ENCODE data around the gene BRD7. TPM values are rescaled to one million over a fixed set of nuclear protein-coding genes. Genes with fewer than 3 reads are reported as not detected.

BRD7 gene
- total RNA-seq, 1 donor from 2014 or later = 61.3 TPM

DNA sequence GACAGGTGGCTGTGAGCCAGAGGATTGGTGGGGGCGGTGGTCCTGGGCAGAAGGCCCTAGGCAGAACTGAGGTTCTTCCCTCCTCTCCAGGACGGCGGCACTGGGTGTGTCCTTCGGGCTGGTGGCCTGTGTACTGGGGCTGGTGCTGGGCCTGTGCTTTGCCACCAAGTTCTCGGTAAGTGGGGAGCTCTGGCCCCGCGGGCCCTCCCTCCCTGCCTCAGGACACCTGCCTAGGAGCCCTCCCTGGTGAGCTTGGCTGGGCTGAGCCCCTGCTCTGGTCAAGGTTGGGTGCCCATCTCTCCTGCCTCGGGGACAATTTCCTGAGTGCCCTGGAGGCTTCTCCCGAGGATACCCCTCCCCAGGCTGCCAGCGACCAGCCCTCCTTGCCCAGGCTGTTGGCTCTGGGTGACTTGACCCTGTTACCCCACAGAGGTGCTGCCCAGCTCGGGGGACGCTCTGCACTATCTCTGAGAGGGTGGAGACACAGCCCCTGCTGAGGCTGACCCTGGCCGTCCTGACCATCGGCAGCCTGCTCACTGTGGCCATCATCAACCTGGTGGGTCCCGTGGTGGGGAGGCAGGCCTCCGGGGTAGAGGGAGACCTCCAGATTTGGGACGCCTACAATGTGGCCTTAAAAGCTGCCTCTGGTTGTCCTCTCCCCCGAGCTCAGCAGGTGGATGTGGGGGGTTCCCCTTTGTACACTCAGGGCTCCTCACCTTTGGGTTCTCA, 60.4 kb downstream of the BRD7 start:
- H3K4me3 ChIP-seq (ENCODE audit: low read depth, low read length) = no peak overlapping the region
- no peaks in the 10 kb centered on the region for H3K27me3 ChIP-seq (ENCODE audit: control insufficient read depth, insufficient read depth, low read length)
- no peak for DNase-seq (ENCODE audit: low read depth)
- peaks cover under 1% of the 10 kb centered on the region for H3K36me3 ChIP-seq (ENCODE audit: control insufficient read depth, insufficient read depth, low read length)
- TF ChIP-seq, protein P1, sequence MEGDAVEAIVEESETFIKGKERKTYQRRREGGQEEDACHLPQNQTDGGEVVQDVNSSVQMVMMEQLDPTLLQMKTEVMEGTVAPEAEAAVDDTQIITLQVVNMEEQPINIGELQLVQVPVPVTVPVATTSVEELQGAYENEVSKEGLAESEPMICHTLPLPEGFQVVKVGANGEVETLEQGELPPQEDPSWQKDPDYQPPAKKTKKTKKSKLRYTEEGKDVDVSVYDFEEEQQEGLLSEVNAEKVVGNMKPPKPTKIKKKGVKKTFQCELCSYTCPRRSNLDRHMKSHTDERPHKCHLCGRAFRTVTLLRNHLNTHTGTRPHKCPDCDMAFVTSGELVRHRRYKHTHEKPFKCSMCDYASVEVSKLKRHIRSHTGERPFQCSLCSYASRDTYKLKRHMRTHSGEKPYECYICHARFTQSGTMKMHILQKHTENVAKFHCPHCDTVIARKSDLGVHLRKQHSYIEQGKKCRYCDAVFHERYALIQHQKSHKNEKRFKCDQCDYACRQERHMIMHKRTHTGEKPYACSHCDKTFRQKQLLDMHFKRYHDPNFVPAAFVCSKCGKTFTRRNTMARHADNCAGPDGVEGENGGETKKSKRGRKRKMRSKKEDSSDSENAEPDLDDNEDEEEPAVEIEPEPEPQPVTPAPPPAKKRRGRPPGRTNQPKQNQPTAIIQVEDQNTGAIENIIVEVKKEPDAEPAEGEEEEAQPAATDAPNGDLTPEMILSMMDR (IDR thresholded peaks at IDR 0.05; ENCODE audit: insufficient read depth, low read length, poor library complexity, severe bottlenecking) = no peak

- Histone ChIP-seq H3K27me3 (ENCODE audit: control insufficient read depth, insufficient read depth, low read length) (no peaks in the 10 kb centered on the region), H3K4me3 (ENCODE audit: low read depth, low read length) (no peak overlapping the region), H3K36me3 (ENCODE audit: control insufficient read depth, insufficient read depth, low read length) (no peaks in the 10 kb centered on the region)
- no peak for DNase-seq (ENCODE audit: low read depth)
- TF ChIP-seq, protein P1 (IDR thresholded peaks at IDR 0.05; ENCODE audit: insufficient read depth, low read length, poor library complexity, severe bottlenecking) = no peak
Measured at GRCh38 chr16:50306287-50306686, 62.5 kb downstream of the BRD7 start.

DNA sequence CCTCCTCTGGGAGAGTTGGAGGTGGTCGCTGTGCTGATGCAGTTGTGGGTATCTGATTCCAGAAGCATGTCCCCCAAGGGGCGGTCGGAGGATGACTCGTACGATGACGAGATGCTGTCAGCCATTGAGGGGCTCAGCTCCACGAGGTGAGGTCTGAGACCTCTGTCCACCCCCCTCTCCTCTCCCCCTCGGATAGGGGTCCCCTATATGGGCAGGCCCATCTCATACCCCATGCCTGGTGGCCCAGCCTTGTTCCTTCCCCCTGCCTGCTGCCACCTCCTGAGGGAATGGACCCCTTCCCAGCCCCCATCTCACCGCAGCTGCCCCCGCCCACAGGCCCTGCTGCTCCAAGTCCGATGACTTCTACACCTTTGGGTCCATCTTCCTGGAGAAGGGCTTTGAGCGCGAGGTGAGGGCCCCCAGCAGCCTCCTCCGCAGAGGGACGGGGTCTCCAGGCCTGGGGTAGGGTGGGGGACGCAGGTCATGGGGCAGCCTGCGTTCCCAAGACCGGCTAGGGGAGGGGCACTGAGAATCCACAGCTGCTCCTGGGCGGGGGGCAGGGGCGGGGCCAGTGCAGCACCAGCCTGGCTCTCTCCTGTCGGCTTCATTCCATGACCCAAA, 63.2 kb downstream of the BRD7 start:
- H3K4me3 ChIP-seq (ENCODE audit: low read depth, low read length) = no peak overlapping the region
- TF ChIP-seq, protein P1 (IDR thresholded peaks at IDR 0.05; ENCODE audit: insufficient read depth, low read length, poor library complexity, severe bottlenecking) = no peak
- no peaks in the 10 kb centered on the region for H3K27me3 ChIP-seq (ENCODE audit: control insufficient read depth, insufficient read depth, low read length)
- DNase-seq (ENCODE audit: low read depth) = no peak
- H3K36me3 ChIP-seq (ENCODE audit: control insufficient read depth, insufficient read depth, low read length) = no peaks in the 10 kb centered on the region

DNA sequence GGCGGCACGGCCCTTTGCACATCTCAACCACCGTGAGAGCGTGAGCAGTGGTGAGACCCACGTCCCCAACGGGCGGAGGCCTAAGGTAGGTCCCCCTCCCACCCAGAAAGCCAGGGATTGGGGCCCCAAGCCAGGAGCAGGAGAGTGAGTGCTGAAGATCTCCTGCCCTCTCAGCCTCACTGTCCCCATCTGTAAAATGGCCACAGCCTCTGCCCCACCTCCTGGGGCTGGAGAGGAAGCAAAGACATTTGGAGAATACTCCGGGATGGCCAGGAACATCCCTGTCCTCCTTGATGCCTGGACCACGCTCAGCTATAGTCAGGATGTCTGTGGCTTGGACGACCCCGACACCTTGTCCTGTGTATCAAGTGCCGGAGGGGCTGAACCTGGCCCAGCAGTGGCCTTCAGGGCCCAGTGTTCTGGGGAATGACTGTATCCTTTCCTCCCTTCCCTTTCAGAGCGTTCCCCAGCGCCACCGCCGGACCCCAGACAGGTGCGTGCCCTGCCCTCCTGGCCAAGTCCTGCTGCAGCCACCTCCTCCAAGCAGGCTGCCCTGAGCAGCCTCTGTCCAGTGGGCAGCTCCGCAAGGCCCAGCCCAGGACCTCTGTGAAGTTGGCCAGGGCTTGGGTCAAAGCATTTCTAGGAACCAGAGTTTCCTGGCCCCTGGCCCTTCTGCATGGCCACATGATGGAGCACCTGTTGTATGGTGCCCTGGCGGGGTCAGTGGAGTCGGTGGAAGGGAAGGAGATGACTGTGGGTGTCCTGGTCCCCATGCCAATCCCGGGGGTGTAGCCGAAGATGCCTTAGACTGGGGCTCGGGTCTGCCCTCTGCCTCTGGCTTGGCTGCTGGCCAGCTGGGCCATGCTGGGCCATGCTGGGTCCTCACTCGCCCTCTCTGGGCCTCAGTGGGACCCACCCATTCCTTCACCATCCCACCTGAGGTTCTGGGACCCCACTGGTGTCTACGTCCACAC, 64.0 kb downstream of the BRD7 start:
- TF ChIP-seq, protein P1 (IDR thresholded peaks at IDR 0.05; ENCODE audit: insufficient read depth, low read length, poor library complexity, severe bottlenecking) = no peak
- H3K36me3 ChIP-seq (ENCODE audit: control insufficient read depth, insufficient read depth, low read length) = no peaks in the 10 kb centered on the region
- no peak for DNase-seq (ENCODE audit: low read depth)
- H3K27me3 ChIP-seq (ENCODE audit: control insufficient read depth, insufficient read depth, low read length) = no peaks in the 10 kb centered on the region
- no peak overlapping the region for H3K4me3 ChIP-seq (ENCODE audit: low read depth, low read length)

GRCh38 chr16:50303605-50304466, 65.0 kb downstream of the BRD7 start:
- TF ChIP-seq, protein P1 (IDR thresholded peaks at IDR 0.05; ENCODE audit: insufficient read depth, low read length, poor library complexity, severe bottlenecking) = no peak
- no peaks in the 10 kb centered on the region for H3K27me3 ChIP-seq (ENCODE audit: control insufficient read depth, insufficient read depth, low read length)
- no peak overlapping the region for H3K4me3 ChIP-seq (ENCODE audit: low read depth, low read length)
- H3K36me3 ChIP-seq (ENCODE audit: control insufficient read depth, insufficient read depth, low read length) = no peaks in the 10 kb centered on the region
- DNase-seq (ENCODE audit: low read depth) = no peak

Measured in kidney epithelial cell (primary cell).